BJ (cell line): ENCODE measurements around the gene DGKZ. TPM values are rescaled to one million over a fixed set of nuclear protein-coding genes. Genes with fewer than 3 reads are reported as not detected.

ENCODE experiments used
- CTCF ChIA-PET: fragments of 350-600 bp; formaldehyde crosslinking; extraction: SDS; loops from one replicate; lab custom pipeline; 2021; ENCODE audit warnings: antibody characterized with exemption, inconsistent platforms; lab: Yijun Ruan, JAX
- POLR2A ChIA-PET: fragments of 300-600 bp; sonication (Branson Sonifier 250); formaldehyde crosslinking; extraction: SDS; loops from one replicate; lab custom pipeline; 2021; ENCODE audit warnings: antibody characterized with exemption; lab: Charles Lee
- DNase-seq: peaks from one replicate; pipeline ENCODE4 v3.0.0-alpha.2; 2011; ENCODE audit warnings: low read depth
- H3K27me3 ChIP-seq: 2 replicates; pipeline ENCODE4 v1.6.0; 2011; ENCODE audit warnings: low read length; ENCODE audit not compliant: control insufficient read depth, insufficient read depth
- H3K36me3 ChIP-seq: 2 replicates; pipeline ENCODE4 v1.5.1; 2011; ENCODE audit warnings: low read length; ENCODE audit not compliant: control insufficient read depth, insufficient read depth
- H3K4me3 ChIP-seq: 2 replicates; pipeline ENCODE4 v1.5.1; 2011; ENCODE audit warnings: low read depth, mild to moderate bottlenecking, control low read depth, low read length
- polyA plus RNA-seq: library from polyadenylated mRNA; depleted of rRNA; stranded (reverse); fragments of >200 nt; gene quantifications from 2 replicates; pipeline ENCODE4 v1.2.3, GENCODE V29; 2011
- TF ChIP-seq, protein P1 (sequence below): IDR thresholded peaks from 2 replicates; pipeline ENCODE4 v1.5.1; 2011; ENCODE audit warnings: low read depth, mild to moderate bottlenecking, control low read depth, inconsistent platforms, low read length, moderate library complexity; ENCODE audit not compliant: insufficient read depth

DGKZ gene
- polyA plus RNA-seq, 1 experiment, result 31.7 TPM

DNA sequence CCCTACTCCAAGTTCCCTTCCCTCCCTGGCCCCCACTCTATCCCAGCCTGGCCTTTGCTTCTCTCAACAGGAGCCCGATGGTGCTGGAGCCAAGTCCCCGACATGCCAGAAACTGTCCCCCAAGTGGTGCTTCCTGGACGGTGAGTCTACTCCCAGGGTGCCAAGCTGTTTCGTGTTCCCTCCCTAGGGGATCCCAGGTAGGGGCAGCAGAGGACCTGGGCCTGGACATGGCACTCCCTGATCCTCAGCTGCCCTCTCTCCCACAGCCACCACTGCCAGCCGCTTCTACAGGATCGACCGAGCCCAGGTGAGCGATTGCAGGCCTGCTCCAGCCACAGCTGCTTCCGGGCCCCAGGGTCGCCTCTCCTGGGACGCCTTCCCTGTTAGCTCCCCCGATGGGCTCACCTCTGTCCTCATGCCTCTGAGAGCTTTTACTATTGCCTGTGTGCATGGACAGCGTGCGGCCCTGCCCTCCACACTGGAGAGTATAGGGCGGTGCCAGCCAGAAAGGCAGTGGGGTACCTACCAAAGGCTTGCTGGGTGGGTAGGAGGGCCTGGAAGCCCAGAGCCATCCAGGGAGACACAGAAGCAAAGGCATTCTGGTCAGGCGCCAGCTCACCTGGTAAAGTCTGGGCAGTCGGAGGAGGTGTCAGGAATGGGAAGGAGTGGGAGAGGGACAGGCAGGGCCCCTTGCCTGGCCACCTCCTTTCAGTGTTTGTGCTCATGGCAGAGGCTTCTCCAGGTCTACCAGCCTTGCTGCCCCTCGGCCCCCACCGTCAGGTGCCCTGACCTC, 29.2 kb downstream of the DGKZ start:
- Histone ChIP-seq H3K36me3 (peaks cover 16% of the 10 kb centered on the region), H3K27me3 (no peaks in the 10 kb centered on the region), H3K4me3 (no peak overlapping the region)
- POLR2A ChIA-PET, result no interaction called here
- CTCF ChIA-PET, result interaction anchor here (1.2 to 4.9 kb wide), 3 partner anchors 8 to 153 kb away, joined by 3 to 51 read pairs (median 3); no protein-coding TSS in a partner anchor
- TF ChIP-seq, protein P1, sequence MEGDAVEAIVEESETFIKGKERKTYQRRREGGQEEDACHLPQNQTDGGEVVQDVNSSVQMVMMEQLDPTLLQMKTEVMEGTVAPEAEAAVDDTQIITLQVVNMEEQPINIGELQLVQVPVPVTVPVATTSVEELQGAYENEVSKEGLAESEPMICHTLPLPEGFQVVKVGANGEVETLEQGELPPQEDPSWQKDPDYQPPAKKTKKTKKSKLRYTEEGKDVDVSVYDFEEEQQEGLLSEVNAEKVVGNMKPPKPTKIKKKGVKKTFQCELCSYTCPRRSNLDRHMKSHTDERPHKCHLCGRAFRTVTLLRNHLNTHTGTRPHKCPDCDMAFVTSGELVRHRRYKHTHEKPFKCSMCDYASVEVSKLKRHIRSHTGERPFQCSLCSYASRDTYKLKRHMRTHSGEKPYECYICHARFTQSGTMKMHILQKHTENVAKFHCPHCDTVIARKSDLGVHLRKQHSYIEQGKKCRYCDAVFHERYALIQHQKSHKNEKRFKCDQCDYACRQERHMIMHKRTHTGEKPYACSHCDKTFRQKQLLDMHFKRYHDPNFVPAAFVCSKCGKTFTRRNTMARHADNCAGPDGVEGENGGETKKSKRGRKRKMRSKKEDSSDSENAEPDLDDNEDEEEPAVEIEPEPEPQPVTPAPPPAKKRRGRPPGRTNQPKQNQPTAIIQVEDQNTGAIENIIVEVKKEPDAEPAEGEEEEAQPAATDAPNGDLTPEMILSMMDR, result no peak
- DNase-seq, result no peak

GRCh38 chr11:46377290-46377689, 30.0 kb downstream of the DGKZ start:
- ChIA-PET CTCF (interaction anchor here (1.3 to 4.9 kb wide), 3 partner anchors 9 to 152 kb away, joined by 3 to 51 read pairs (median 7); no protein-coding TSS in a partner anchor), POLR2A (no interaction called here)
- H3K36me3 ChIP-seq, result peaks cover 12% of the 10 kb centered on the region
- TF ChIP-seq, protein P1, result no peak
- DNase-seq, result no peak
- no peak overlapping the region for H3K4me3 ChIP-seq
- H3K27me3 ChIP-seq, result no peaks in the 10 kb centered on the region

GRCh38 chr11:46377831-46378230, 30.6 kb downstream of the DGKZ start:
- Histone ChIP-seq H3K27me3 (no peaks in the 10 kb centered on the region), H3K4me3 (no peak overlapping the region), H3K36me3 (peaks cover 11% of the 10 kb centered on the region)
- no peak for DNase-seq
- TF ChIP-seq, protein P1, result no peak
- CTCF ChIA-PET, result interaction anchor here (1.3 to 4.9 kb wide), 3 partner anchors 10 to 151 kb away, joined by 4 to 51 read pairs (median 10); no protein-coding TSS in a partner anchor
- POLR2A ChIA-PET, result no interaction called here

DNA sequence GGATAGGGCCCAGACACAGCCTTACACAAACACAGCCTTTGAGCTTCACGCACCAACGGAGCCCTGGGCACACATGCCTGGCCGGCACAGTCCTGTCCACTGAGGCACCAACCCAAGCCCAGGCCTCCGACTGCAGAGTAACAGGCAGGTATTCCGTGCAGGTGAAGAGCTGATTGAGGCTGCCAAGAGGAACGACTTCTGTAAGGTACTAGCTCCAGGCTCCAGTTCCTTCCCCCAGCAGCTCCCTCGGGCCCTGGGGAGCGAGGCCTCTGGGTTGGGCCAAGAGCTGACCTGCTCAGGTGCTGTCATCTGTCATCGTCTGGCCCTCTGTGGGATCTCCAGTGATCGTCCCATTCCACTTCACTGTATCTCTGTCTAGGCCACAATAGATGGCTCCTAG, 31.0 kb downstream of the DGKZ start:
- no peak for DNase-seq
- CTCF ChIA-PET, result interaction anchor here (1.3 to 4.9 kb wide), 3 partner anchors 10 to 151 kb away, joined by 4 to 51 read pairs (median 10); no protein-coding TSS in a partner anchor

More for the DNA sequence above, 31.0 kb downstream of the DGKZ start:
- POLR2A ChIA-PET, result interaction anchor here (0.7 kb wide), 1 partner anchor 12 kb away, joined by 3 read pairs; no protein-coding TSS in a partner anchor
- Histone ChIP-seq H3K4me3 (no peak overlapping the region), H3K27me3 (no peaks in the 10 kb centered on the region), H3K36me3 (peaks cover 11% of the 10 kb centered on the region)
- TF ChIP-seq, protein P1, result no peak
